GM21515 (cell line): ENCODE results near the gene CDC42EP1.
"Not testable (repeated sequence)": the region's sequence is repeated elsewhere in the genome, so short reads cannot be mapped to it uniquely, and the experiment has no call there.

ENCODE experiments used
- ATAC-seq: cut with Tn5 transposase; IDR thresholded peaks from one replicate; pipeline ENCODE4 v1.9.1; 2021; ENCODE audit not compliant: unreplicated experiment

CDC42EP1 gene

DNA sequence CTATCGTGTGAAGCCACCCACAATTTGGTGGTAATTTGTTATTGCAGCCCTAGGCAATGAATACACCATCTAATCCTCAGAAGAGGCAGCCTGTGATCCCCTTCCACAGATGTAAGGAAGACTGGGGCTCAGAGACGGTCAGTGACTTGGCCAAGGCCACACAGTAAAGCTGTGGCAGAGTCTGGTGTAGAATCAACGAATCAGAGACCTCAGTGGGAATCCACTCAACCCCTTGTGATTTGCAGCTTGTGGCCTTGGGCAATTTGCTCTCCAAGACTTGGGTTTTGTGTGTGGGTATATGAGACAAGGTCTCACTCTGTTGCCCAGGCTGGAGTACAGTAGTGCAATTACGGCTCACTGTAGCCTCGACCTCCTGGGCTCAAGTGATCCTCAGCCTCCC lies 17.7 kb downstream of the CDC42EP1 start:
- no peak for ATAC-seq

DNA sequence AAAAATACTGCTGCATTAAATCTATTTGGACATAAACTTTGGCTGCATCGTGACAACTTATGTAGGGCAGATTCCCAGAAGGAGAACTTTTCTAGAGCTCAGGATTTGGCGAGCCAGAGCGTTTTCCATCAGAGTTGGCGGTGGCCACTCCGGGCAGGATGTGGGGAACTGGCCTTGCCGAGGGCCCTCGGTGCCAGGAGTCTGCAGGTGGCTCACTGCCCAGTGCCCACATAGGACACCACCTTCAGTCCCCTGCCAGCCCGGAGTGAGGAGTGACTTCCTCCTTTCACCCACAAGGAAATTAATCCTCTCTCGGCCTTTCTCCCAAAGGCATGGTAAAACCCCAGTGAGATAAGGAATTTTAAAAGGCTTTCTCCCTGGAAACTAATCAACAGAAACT lies 21.2 kb downstream of the CDC42EP1 start:
- ATAC-seq: no peak

DNA sequence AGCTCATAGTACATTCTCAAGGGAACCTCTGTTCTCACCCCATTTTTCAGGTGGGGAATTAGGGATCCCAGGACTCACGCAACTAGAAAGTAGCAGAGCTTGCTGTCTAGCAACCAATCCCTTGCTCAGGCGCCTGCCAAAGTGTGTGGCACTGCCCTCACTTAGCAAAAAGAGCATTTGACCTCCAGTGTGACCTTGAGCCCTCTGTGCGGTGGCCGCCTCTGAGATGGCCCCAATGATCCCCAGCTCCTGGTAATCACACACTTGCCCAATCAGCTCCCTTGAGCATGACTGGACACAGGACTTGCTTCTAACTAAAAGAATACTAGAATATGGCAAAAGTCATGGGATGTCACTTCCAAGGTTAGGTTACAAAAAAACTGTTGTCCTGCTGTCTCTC lies 22.2 kb downstream of the CDC42EP1 start:
- no peak for ATAC-seq

DNA sequence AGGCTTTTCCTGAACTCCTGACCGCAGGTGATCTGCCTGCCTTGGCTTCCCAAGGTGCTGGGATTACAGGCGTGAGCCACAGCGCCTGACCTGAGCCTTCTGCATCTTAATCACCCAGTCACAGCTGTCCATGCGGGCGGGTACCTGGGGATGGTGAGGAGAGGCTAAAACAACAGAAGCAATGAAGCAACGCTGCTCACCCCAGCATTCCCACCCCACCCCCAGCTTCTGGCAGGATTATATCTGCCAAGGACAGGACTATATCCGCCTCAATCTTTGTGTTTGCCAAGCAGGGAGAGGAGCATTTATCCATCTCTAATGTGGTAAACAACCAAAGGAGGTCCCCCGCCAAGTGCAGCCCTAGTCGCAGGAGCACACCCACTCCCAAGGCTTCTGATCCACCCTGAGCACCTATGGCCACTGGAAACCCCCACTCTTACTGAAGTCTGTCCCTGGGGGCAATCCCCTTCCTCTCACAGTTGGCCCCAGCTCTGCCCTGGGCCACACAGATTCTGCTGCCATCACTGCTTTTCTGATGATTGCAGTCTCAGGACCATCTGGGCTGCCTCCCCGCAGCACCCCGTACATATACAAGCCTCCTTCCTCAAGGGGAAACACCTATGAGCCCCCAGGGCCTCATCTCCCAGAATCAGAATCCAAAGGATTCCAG lies 28.4 kb downstream of the CDC42EP1 start:
- no peak for ATAC-seq

DNA sequence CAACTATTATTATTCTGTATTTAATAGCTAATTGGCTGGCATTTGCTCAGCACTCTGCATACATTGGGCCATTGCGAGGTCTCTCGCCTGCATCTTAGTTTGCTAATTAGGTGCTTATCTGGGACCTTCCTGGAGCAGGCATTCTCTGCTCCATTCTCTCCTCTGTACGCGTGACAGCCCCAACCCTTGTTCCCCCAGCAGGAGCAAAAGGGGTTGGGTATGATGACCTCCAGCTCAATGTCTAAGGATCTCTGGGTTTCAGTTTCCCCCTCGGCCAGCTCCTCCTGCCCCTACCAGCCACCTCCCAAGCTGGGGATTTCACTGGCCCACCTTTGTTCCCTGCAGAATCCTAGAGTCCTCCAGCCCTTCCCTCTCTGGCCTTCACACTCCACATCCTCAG lies 29.4 kb downstream of the CDC42EP1 start:
- no peak for ATAC-seq

DNA sequence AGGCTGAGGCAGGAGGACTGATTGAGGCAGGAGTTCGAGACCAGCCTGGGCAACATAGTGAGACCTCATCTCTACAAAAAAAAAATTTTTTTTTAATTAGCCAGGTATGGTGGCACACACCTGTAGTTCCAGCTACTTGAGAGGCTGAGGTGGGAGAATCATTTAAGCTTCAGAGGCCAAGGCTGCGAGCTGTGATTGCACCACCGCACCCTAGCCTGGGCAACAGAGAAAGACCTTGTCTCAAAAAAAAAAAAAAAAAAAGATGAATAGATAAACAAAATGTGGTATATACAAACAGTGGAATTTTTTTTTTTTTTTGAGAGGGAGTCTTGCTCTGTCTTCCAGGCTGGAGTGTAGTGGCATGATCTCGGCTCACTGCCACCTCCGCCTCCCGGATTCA lies 30.8 kb downstream of the CDC42EP1 start:
- ATAC-seq: not testable (repeated sequence)

DNA sequence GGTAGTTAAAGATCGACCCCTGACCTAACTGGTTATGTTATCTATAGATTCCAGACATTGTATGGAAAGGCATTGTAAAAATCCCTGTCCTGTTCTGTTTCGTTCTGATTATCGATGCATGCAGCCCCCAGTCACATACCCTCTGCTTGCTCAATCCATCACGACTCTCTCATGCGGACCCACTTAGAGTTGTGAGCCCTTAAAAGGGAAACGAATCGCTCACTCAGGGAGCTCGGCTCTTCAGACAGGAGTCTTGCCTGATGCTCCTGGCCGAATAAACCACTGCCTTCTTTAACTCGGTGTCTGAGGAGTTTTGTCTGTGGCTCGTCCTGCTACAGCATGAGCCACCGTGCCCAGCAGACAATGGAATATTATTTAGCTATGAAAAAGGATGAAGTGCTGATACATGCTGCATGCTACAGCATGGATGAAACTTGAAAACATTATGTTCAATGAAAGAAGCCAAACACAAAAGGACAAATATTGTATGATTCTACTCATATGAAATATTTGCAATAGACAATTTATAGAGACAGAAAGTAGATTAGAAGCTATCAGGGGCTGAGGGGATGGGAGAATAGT lies 31.6 kb downstream of the CDC42EP1 start:
- ATAC-seq: no peak

DNA sequence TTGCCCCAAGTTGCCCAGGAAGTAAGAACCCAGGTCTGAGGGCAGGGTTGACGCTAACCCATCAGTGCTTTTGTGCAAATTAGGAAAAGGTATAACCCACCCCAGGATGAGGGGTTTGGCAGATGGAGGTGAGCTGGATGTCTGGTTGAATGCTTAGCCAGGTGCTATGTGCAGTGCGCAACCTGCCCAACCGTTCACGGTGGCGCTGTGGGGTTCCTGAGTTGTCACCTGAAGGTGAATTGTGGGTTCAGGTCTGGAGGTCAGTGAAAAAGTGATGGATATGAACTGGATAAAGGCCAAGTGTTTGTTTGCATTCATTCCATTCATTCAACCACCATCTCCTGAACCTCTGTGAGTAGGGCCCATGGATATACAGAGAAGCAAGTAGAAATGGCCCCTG lies 34.0 kb downstream of the CDC42EP1 start:
- ATAC-seq: no peak

DNA sequence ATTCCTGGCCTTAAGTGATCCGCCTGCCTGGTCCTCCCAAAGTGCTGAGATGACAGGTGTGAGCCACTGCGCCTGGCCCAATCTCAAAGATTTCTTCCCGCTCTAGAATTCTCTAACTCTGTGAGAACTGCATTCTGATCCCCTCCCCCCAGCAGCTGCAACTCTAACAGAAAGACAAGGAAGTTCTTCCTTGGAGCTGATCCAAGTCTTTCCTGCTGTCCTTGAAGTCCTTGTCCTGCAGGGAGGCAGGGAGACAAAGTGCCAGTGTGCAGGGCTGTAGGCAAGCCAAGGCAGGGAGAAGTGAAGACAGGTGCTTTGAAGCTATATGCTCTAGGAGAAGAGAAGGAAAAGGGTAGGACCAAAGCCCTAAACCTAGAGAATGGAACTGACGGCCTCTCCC lies 38.9 kb downstream of the CDC42EP1 start:
- no peak for ATAC-seq

DNA sequence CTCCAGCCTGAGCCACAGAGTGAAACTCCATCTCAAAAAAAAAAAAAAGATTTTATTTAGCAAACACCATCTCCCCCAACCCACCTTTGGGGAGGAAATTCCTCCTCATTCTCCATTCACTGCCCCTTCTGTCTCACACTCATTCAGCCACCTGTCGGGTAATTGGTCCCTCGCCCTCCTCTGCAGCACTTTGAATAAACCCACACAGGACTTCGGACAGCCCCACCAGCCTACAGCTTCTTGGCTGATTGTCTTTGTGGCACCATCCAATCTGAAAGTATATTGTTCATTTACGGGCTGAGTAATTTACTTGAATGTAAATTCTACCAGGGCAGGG lies 40.9 kb downstream of the CDC42EP1 start:
- no peak for ATAC-seq

DNA sequence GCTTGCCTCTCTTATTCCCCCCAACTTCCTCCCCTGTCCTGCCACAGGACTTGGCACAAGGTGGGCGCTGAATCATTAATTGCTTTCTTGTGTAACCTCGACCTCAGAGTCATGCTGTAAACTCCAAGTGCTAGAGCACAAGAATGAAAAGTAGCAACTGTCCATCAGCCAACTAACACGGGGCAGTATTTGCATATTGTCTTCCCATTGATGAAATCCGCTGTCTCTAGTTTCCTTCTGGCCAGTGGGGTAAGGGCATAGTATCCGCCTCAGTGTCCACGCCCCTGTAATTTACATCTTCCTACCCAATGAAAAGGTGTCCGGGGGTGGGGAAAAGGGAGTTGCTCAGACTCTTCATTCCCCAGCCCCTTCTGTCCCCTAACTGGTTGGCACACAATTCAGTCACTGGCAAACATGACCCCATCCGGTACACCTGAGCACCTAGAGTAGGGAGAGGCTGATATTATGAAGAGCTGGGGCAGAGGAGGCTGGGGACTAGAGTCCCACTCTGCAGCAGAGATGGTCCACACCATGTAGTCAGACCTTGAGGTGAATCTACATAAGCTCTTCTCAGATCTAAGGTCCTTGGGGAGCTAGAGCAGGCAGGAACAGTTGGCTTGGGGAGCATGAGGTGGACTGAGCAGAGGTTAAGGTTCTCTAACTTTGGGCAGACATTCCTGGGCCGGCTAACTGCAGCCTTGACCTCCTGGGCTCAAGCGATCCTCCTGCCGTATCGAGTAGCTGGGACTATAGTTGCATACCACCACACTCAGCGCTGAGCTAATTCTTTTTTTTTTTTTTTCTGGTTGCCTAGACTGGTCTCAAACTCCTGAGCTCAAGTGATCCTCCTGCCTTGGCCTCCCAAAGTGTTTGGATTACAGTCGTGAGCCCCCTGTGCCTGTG lies 41.5 kb downstream of the CDC42EP1 start:
- ATAC-seq: no peak

DNA sequence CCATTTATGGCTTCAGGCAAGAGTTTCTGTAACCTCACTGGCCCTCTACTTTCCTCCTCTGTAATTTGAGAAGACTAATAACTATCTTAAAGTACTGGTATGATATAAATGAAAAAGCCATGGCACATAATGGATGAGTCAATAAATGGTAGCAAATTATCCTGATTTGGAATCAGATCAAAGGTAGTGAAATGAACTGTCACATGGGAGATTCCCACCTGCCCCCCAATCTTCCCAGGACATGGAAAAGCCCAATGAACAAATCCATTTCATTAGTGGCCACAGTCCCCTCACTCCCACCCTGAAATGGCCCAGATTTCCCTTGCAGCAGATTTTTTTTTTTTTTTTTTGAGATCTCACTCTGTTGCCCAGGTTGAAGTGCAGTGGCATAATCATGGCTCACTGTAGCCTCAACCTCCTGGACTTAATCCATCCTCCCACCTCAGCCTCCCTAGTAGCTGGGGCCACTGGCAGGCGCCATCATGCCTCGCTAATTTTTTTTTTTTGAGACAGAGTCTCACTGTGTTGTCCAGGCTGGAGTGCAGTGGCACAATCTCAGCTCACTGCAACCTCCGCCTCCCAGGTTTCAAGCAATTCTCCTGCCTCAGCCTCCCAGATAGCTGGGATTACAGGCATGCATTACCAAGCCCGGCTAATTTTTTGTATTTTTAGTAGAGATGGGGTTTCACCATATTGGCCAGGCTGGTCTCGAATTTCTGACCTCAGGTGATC lies 42.4 kb downstream of the CDC42EP1 start:
- ATAC-seq: not testable (repeated sequence)

DNA sequence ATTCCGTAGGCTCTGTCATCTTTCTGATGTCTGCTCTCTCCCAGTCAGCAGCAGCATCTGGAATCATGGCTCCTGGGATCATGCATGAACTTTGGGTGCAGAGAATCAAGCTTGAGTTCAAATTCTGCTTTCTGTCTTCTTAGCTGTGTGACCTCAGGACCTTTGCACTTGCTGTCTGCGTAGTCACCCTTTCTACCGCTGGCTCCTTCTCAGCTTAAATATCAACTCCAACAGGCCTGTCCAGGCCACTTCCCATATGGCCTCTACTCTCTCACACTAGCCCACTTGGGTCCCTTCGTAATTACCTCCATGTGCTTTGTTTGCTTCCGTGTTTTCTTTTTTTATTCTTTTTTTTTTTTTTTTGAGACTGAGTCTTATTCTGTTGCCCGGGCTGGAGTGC lies 43.8 kb downstream of the CDC42EP1 start:
- no peak for ATAC-seq

DNA sequence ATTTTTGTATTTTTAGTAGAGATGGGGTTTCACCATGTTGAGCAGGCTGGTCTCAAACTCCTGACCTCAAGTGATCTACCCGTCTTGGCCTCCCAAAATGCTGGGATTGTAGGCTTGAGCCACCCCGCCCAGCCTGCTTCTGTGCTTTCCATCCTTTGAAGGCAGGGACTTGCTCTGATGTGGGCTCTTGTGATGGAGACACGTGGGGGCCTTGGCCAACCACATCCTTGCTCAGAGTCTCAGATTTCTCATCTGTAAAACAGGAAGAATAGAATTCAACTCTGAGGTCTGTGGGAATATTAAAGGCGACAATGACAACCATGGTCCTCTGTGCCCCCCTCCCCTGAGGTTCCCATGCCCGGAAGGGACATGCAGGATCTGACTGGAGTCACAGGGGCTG lies 44.6 kb downstream of the CDC42EP1 start:
- ATAC-seq: no peak

DNA sequence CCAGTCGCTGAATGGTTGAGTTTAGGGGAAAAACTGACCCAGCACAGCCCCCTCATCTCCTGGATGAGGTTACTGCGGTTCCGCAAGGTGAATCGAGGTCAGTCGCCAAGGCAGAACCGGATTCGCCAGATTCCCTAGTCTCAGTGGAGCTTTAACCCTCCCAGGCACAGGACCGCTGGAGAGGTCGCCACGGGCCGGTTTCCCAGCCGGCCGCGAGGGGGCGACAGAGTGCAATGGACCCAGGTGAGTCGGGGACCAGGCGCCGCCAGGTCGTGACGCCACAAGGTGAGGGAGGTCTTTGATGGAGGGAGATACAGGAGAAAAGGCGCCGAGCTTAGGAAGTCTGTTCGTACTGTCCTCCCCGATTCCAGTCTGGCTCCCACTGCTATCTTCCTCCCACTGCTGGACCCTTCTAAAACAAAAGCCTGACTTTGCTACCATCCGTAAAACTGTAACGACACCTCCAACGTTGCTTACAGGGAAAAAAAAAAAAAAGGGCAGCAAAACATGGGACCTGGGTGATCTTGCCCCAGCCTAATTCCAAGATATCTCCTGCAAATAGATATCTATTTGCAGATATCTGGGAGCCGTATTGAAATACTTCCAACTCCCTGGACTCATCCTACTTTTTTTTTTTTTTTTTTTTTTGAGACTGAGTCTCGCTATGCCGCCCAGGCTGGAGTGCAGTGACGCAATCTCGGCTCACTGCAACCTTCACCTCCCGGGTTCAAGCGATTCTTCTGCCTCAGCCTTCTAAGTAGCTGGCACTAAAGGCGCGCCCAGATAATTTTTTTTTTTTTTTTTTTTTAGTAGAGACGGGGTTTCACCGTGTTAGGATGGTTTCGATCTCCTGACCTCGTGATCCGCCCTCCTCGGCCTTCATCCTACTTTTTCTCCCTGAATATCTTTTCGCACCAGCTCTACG lies 47.0 kb downstream of the CDC42EP1 start:
- ATAC-seq: peak; percentile 30

DNA sequence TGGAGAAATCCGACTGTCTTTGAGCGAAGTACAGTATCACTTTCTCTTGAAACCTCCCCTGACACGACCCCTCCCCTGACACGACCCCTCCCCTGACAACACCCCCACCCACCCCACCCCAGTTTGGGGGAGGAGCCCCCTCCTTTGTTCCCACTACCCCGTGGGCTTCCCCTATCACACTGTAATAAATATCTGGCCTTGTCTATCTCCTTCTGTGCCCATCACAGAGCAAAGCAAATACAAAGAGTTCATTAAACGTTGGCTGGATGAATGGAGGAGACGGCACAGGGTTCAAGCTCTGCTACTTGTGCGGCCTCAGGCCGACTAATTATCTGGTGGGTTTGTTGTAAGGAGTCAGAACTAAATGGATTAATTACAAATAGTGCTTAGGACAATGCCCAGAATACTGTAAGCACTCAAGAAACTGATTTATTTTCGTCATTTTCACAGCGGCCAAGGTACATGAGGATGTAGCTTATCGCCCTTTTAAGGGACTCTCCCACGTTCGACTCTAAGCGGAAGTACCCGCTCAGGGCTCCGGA lies 47.7 kb downstream of the CDC42EP1 start:
- no peak for ATAC-seq

DNA sequence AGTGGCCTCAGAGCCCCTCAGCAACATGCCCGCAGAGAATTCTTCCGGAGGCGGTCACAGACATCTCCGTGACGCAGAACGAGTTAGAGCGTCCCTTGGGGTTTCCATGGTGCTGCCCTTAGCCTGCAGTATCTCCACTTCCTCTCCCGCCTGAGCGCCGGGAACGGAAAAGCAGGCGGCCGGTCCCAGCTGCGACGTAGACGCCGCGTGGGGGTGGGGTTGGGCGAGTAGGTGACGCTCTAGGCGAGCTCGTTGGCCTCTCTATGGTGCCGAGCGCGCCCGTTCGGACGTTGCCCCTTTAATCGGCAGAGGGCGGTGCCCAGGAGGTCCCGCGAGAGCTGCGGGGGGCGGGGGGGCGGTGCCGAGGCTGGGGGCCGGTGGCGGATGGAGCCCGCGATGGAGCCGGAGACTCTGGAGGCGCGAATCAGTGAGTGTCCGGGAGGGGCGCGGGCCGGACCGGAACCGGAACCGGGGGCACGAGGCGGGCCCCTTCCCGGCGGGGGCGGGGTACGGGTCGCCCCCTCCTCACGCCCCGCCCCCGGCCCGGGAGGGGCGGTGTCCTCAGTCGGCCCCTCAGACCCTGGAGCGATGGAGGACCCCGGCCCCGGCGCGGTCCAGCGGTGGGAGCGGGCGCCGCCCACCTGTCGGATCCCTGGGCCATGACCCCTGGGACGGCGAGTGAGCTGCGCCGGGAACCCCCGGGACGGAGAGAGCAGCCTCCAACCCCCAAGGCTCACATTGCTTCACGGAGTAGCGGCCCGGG lies 48.4 kb downstream of the CDC42EP1 start, which contains the start of gene GGA1:
GGA1 (plus strand) TSS at position 358 of the 763 bp plus-strand sequence; CDS start at position 385, 27 bp downstream.
- peak; percentile 73 for ATAC-seq

DNA sequence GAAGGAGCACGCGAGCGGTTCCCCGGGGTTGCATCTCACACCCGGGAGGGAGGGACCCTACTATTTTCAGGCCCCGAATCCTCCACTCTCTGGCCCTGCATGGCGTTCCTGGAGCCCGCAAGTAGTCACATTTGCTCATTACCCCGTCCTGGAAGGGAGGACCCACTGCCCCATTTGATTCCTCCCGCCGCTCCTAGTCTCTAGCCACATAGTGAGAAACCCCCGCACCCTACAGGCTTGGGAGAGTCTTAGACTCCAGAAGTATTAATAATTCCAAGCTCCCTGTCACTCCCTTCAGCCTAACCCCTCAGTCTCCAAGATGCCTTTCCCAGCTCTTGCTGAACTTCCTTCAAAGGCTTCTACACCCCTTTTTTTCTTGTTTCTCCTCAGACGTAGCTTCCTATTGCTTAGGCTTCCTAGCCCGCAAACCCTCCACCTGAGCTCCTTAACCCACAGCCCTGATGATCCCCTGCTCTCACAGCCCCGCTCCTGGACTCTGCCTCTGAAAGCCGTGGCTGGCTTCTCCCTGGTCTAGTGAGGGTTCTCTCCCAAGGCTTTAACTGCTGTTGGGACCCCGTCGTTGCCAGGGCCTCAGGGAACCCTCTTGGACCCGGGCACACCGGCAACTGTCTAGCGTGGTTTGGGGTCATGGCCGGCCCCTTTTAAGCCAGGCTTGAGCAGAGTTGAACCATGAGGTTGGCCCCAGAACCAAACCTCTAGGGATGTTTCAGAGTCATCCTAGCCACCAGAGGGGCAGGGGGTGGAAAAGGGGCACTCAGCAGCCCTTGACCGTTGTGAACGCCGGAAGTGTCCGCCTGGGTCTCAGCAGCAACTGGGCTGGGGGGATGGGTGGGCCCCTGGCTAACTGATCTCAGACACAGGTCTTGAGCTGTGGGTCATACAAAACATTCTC lies 49.2 kb downstream of the CDC42EP1 start:
- ATAC-seq: peak; percentile 14
